ENCODE data around the gene NOS1AP.
"Not testable (repeated sequence)": the region's sequence is repeated elsewhere in the genome, so short reads cannot be mapped to it uniquely, and the experiment has no call there.

NOS1AP gene

GRCh38 chr1:162200096-162200847 lies 130.8 kb downstream of the NOS1AP start:
- DNase-seq: no peak

- not testable (repeated sequence) for DNase-seq
Observed at GRCh38 chr1:162201062-162201461, 131.6 kb downstream of the NOS1AP start.

- DNase-seq: no peak
Observed at GRCh38 chr1:162204129-162204822, 134.8 kb downstream of the NOS1AP start.

GRCh38 chr1:162204823-162205155 lies 135.3 kb downstream of the NOS1AP start:
- no peak for DNase-seq

GRCh38 chr1:162206300-162206699 lies 136.8 kb downstream of the NOS1AP start:
- no peak for DNase-seq

- DNase-seq: no peak
Observed at GRCh38 chr1:162206749-162207635, 137.5 kb downstream of the NOS1AP start.

- no peak for DNase-seq
Observed at GRCh38 chr1:162207862-162208261, 138.4 kb downstream of the NOS1AP start.

- no peak for DNase-seq
Observed at GRCh38 chr1:162210196-162210595, 140.7 kb downstream of the NOS1AP start.

- no peak for DNase-seq
Observed at GRCh38 chr1:162212713-162213112, 143.2 kb downstream of the NOS1AP start.

- no peak for DNase-seq
Observed at GRCh38 chr1:162213281-162213912, 143.9 kb downstream of the NOS1AP start.

- DNase-seq: no peak
Observed at GRCh38 chr1:162214202-162214601, 144.7 kb downstream of the NOS1AP start.

- DNase-seq: no peak
Observed at GRCh38 chr1:162215902-162216301, 146.4 kb downstream of the NOS1AP start.

GRCh38 chr1:162216604-162217003 lies 147.1 kb downstream of the NOS1AP start:
- DNase-seq: no peak

- DNase-seq: no peak
Observed at GRCh38 chr1:162217706-162218105, 148.2 kb downstream of the NOS1AP start.

GRCh38 chr1:162218546-162218945 lies 149.1 kb downstream of the NOS1AP start:
- no peak for DNase-seq

- DNase-seq: no peak
Observed at GRCh38 chr1:162218975-162219374, 149.5 kb downstream of the NOS1AP start.

- DNase-seq: no peak
Observed at GRCh38 chr1:162219461-162219860, 150.0 kb downstream of the NOS1AP start.

GRCh38 chr1:162220009-162220539 lies 150.6 kb downstream of the NOS1AP start:
- no peak for DNase-seq

- DNase-seq: no peak
Observed at GRCh38 chr1:162222014-162222413, 152.5 kb downstream of the NOS1AP start.

GRCh38 chr1:162222730-162223129 lies 153.2 kb downstream of the NOS1AP start:
- DNase-seq: no peak

GRCh38 chr1:162223488-162223887 lies 154.0 kb downstream of the NOS1AP start:
- DNase-seq: no peak

GRCh38 chr1:162224267-162224666 lies 154.8 kb downstream of the NOS1AP start:
- no peak for DNase-seq

- DNase-seq: no peak
Observed at GRCh38 chr1:162228586-162228985, 159.1 kb downstream of the NOS1AP start.
